HCT116 (cell line): Measurements from ENCODE around the gene MRGPRE. TPM values are rescaled to one million over a fixed set of nuclear protein-coding genes. Genes with fewer than 3 reads are reported as not detected.

ENCODE experiments used
- ATAC-seq: fragments of 200-7000 bp; cut with Tn5 transposase; 2 replicates; pipeline ENCODE4 v1.9.1; 2020; ENCODE audit warnings: mild to moderate bottlenecking, moderate library complexity
- BruUV-seq: library from RNA; stranded (reverse); fragments of 400-500 nt; replicated peaks from 2 replicates; lab custom pipeline; 2021; lab: Mats Ljungman, UMichigan
- CTCF ChIA-PET: fragments of 300-600 bp; sonication (Branson Sonifier 250); formaldehyde crosslinking; loops from one replicate; lab custom pipeline; 2021; ENCODE audit warnings: antibody characterized with exemption; lab: Charles Lee
- POLR2A ChIA-PET: fragments of 300-600, 350-600 bp; sonication (Branson Sonifier 250); formaldehyde crosslinking; loops from one replicate; lab custom pipeline; 2021; ENCODE audit warnings: antibody characterized with exemption; lab: Charles Lee
- RAD21 ChIA-PET, 2 experiments: fragments of 300-600 bp; sonication (Branson Sonifier 250); formaldehyde crosslinking; loops; one replicate each; lab custom pipeline; 2023; ENCODE audit warnings: low total read pairs in 2 of 2; ENCODE audit not compliant: uncharacterized antibody in 2 of 2, unreplicated experiment in 2 of 2, low non-redundant PET in 1 of 2; lab: Charles Lee
- DNase-seq: peaks from one replicate; pipeline ENCODE4 v3.0.0-alpha.2; 2010; ENCODE audit warnings: low read depth, low spot score
- H2AFZ ChIP-seq: fragments of 200-600 bp; shearing (Covaris generic), sonication (generic); 2 replicates; pipeline ENCODE4 v1.6.1; 2017; ENCODE audit warnings: low read depth, mixed run types, mixed read lengths, antibody characterized with exemption, low read length; ENCODE audit not compliant: poor library complexity, severe bottlenecking
- H3K27ac ChIP-seq: 2 replicates; pipeline ENCODE4 v1.5.1; 2012; ENCODE audit warnings: low read depth, low read length
- H3K27me3 ChIP-seq: fragments of 200-600 bp; sonication (generic); 2 replicates; pipeline ENCODE4 v1.6.1; 2016; ENCODE audit warnings: mixed run types, low read length, mixed read lengths; ENCODE audit not compliant: insufficient read depth
- H3K36me3 ChIP-seq, 2 experiments: fragments of 200-500 bp in 1 of 2; fragments of 200-600 bp in 1 of 2; sonication (Bioruptor generic) in 1 of 2; sonication (generic) in 1 of 2; 2 replicates each; pipeline versions ENCODE4 v1.5.1 to v1.6.1; 2014 to 2016; ENCODE audit warnings: low read length in 2 of 2, inconsistent platforms in 1 of 2, mixed read lengths in 1 of 2, mixed run types in 1 of 2; ENCODE audit not compliant: insufficient read depth in 2 of 2, control insufficient read depth in 1 of 2
- H3K4me1 ChIP-seq, 2 experiments: fragments of 200-600 bp in 1 of 2; sonication (generic) in 1 of 2; 2 replicates each; pipeline versions ENCODE4 v1.5.1 to v1.6.1; 2012 to 2017; ENCODE audit warnings: low read length in 2 of 2, inconsistent platforms in 1 of 2, mild to moderate bottlenecking in 1 of 2, mixed read lengths in 1 of 2, mixed run types in 1 of 2, moderate library complexity in 1 of 2; ENCODE audit not compliant: insufficient read depth in 2 of 2, control insufficient read depth in 1 of 2
- H3K4me2 ChIP-seq: fragments of 200-600 bp; sonication (generic); 2 replicates; pipeline ENCODE4 v1.6.1; 2017; ENCODE audit warnings: mixed run types, low read length, mixed read lengths
- H3K4me3 ChIP-seq, 2 experiments: fragments of 200-600 bp in 1 of 2; sonication (generic) in 1 of 2; replicated peaks in 1 of 2; 2 replicates each; pipeline ENCODE4 v1.5.1; 2011 to 2016; ENCODE audit warnings: low read length in 2 of 2, control low read depth in 1 of 2, low read depth in 1 of 2, mild to moderate bottlenecking in 1 of 2, mixed read lengths in 1 of 2, mixed run types in 1 of 2
- H3K79me2 ChIP-seq: fragments of 200-600 bp; sonication (generic); 2 replicates; pipeline ENCODE4 v1.6.1; 2017; ENCODE audit warnings: mild to moderate bottlenecking, mixed run types, low read length, moderate library complexity, mixed read lengths; ENCODE audit not compliant: insufficient read depth
- H3K9ac ChIP-seq: fragments of 200-600 bp; sonication (generic); 2 replicates; pipeline ENCODE4 v1.6.1; 2016; ENCODE audit warnings: low read length, mixed read lengths
- H3K9me2 ChIP-seq: fragments of 200-600 bp; sonication (generic), shearing (Covaris generic); 2 replicates; pipeline ENCODE4 v1.6.1; 2017; ENCODE audit warnings: mixed run types, mild to moderate bottlenecking, moderate library complexity; ENCODE audit not compliant: insufficient read depth
- H3K9me3 ChIP-seq, 2 experiments: fragments of 200-500 bp in 1 of 2; fragments of 200-600 bp in 1 of 2; sonication (Bioruptor generic) in 1 of 2; sonication (generic) in 1 of 2; 2 replicates each; pipeline ENCODE4 v1.6.1; 2014 to 2017; ENCODE audit warnings: low read length in 2 of 2, mixed read lengths in 2 of 2, inconsistent platforms in 1 of 2, low read depth in 1 of 2, mild to moderate bottlenecking in 1 of 2, mixed run types in 1 of 2, moderate library complexity in 1 of 2; ENCODE audit not compliant: control insufficient read depth in 1 of 2, insufficient read depth in 1 of 2
- H4K20me1 ChIP-seq: fragments of 200-600 bp; sonication (generic), shearing (Covaris generic); 2 replicates; pipeline ENCODE4 v1.6.1; 2017; ENCODE audit warnings: mixed run types, mild to moderate bottlenecking, moderate library complexity; ENCODE audit not compliant: insufficient read depth
- CEBPB ChIP-seq: IDR thresholded peaks from 2 replicates; pipeline ENCODE4 v1.6.1; 2012; ENCODE audit warnings: low read depth
- EGR1 ChIP-seq: IDR thresholded peaks from 2 replicates; pipeline ENCODE4 v1.6.1; 2012; ENCODE audit warnings: low read depth
- ELF1 ChIP-seq: IDR thresholded peaks from 2 replicates; pipeline ENCODE4 v1.6.1; 2012; ENCODE audit warnings: low read depth, borderline replicate concordance
- EZH2 ChIP-seq: fragments of 200-600 bp; sonication (generic); IDR thresholded peaks from 2 replicates; pipeline ENCODE4 v1.6.1; 2017; ENCODE audit warnings: antibody characterized with exemption, mixed run types
- FOSL1 ChIP-seq: IDR thresholded peaks from 2 replicates; pipeline ENCODE4 v1.6.1; 2012; ENCODE audit warnings: low read depth
- POLR2A ChIP-seq: IDR thresholded peaks from 2 replicates; pipeline ENCODE4 v1.7.0; 2011; ENCODE audit warnings: borderline replicate concordance; ENCODE audit not compliant: insufficient read depth, insufficient read length; ENCODE audit errors: extremely low read depth
- POLR2AphosphoS5 ChIP-seq: IDR thresholded peaks from 2 replicates; pipeline ENCODE4 v1.6.1; 2011; ENCODE audit warnings: mild to moderate bottlenecking, low read depth, low read length, moderate library complexity
- RAD21 ChIP-seq: IDR thresholded peaks from 2 replicates; pipeline ENCODE4 v1.6.1; 2012; ENCODE audit warnings: low read depth, mild to moderate bottlenecking
- SIN3A ChIP-seq: IDR thresholded peaks from 2 replicates; pipeline ENCODE4 v1.6.1; 2012; ENCODE audit warnings: low read depth
- SRF ChIP-seq: IDR thresholded peaks from 2 replicates; pipeline ENCODE4 v1.6.1; 2012; ENCODE audit warnings: low read depth
- ZFX ChIP-seq: fragments of 450-650 bp; IDR thresholded peaks from 2 replicates; pipeline ENCODE4 v1.6.1; 2017
- ZNF274 ChIP-seq: fragments of 200-500 bp; sonication (Bioruptor generic); IDR thresholded peaks from 2 replicates; pipeline ENCODE4 v1.6.1; 2014; ENCODE audit warnings: mild to moderate bottlenecking, low read depth, low read length, inconsistent platforms
- intact Hi-C: fragments of 100-400 bp; cut with micrococcal nuclease; formaldehyde crosslinking; loops from 2 replicates; pipeline ENCODE4 v1.10.0; 2022
- total RNA-seq: library from RNA; stranded (reverse); gene quantifications from one replicate; pipeline ENCODE4 v1.2.1, GENCODE V29; 2021; ENCODE audit not compliant: unreplicated experiment
- TF ChIP-seq, protein P1 (sequence below): IDR thresholded peaks from 2 replicates; pipeline ENCODE4 v1.6.1; 2012; ENCODE audit warnings: low read depth

MRGPRE gene
- total RNA-seq, 1 experiment from 2014 or later: not detected

DNA sequence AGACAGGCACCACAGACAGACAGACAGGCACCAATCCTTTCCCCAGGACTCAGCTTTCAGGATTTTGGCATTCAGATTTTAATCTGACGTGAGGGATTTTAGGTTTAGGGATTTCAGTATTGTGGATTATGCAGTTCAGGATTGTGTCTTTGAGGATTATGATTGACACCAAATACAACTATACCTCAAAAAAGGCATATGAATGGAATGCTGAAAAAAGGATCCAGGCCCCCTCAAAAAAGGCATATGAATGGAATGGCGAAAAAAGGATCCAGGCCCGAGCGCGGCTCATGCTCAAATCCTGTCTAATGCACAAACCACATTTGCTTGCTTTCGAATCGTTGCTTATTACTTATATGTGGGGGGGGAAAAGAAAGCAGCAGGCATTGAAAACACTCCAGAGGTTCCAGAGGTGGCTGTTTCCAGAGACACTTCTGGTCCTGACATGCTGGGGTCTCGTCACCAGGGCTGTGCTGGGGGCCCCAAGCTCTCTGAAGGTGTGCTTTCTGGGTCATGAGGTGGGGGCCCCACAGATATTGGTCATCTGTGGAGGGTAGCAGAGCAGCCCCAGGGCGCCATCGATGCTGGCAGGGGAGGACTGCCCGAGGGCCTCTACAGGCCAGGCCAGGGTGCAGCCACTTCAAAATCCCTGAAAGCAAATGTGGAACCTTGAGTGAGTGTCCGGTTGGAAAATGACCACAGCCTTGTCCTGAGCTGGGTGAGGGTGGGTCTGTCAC lies 50.3 kb downstream of the MRGPRE start (continued):
- TF ChIP-seq, protein P1, sequence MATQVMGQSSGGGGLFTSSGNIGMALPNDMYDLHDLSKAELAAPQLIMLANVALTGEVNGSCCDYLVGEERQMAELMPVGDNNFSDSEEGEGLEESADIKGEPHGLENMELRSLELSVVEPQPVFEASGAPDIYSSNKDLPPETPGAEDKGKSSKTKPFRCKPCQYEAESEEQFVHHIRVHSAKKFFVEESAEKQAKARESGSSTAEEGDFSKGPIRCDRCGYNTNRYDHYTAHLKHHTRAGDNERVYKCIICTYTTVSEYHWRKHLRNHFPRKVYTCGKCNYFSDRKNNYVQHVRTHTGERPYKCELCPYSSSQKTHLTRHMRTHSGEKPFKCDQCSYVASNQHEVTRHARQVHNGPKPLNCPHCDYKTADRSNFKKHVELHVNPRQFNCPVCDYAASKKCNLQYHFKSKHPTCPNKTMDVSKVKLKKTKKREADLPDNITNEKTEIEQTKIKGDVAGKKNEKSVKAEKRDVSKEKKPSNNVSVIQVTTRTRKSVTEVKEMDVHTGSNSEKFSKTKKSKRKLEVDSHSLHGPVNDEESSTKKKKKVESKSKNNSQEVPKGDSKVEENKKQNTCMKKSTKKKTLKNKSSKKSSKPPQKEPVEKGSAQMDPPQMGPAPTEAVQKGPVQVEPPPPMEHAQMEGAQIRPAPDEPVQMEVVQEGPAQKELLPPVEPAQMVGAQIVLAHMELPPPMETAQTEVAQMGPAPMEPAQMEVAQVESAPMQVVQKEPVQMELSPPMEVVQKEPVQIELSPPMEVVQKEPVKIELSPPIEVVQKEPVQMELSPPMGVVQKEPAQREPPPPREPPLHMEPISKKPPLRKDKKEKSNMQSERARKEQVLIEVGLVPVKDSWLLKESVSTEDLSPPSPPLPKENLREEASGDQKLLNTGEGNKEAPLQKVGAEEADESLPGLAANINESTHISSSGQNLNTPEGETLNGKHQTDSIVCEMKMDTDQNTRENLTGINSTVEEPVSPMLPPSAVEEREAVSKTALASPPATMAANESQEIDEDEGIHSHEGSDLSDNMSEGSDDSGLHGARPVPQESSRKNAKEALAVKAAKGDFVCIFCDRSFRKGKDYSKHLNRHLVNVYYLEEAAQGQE: no peak
- no peak for TF ChIP-seq FOSL1
- TF ChIP-seq RAD21: no peak
- TF ChIP-seq POLR2AphosphoS5: no peak
- no peak for TF ChIP-seq SIN3A
- no peak for TF ChIP-seq ZNF274
- TF ChIP-seq ZFX: no peak
- TF ChIP-seq POLR2A: no peak
- no peak for TF ChIP-seq SRF
- no peak for TF ChIP-seq ELF1
- TF ChIP-seq EGR1: no peak
- TF ChIP-seq EZH2: no peak
- no peak for TF ChIP-seq CEBPB

DNA sequence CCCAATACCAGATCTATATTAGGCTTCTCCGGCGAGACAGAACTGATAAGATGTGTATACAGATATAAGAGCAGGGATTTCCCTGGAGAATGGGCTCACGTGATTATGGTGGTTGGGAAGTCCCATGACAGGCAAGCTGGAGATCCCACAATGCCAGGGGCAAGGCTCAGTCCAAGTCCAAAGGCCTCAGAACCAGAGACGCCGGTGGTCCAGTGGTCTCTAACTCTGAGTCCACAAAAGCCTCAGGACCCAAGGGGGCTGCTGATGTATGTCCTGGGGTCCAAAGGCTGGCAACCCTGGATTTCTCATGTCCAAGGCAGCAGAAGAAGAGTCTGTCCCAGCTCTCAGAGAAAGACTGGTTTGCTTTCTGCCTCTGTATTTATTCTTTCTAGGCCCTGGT lies 51.3 kb downstream of the MRGPRE start:
- H3K79me2 ChIP-seq: no peaks in the 10 kb centered on the region
- intact Hi-C loops: no loop called here
- H3K9ac ChIP-seq: no peak overlapping the region
- CTCF ChIA-PET: no interaction called here
- no peaks in the 10 kb centered on the region for H4K20me1 ChIP-seq
- H2AFZ ChIP-seq: no peak overlapping the region
- RAD21 ChIA-PET: no interaction called here
- no peaks in the 10 kb centered on the region for H3K36me3 ChIP-seq
- H3K27ac ChIP-seq: no peak overlapping the region
- no peaks in the 10 kb centered on the region for H3K9me2 ChIP-seq
- no peak for DNase-seq
- no peak overlapping the region for H3K4me2 ChIP-seq
- no peak for ATAC-seq
- H3K9me3 ChIP-seq: peaks cover 0 to 7% of the 10 kb centered on the region in 2 experiments; a peak in 1 of 4 replicates
- H3K4me3 ChIP-seq: no peak overlapping the region
- BruUV-seq: no TSS peak
- no peak for TF ChIP-seq FOSL1
- H3K4me1 ChIP-seq: no peaks in the 10 kb centered on the region
- H3K27me3 ChIP-seq: no peaks in the 10 kb centered on the region
- POLR2A ChIA-PET: no interaction called here
